ENCODE results near the gene FRMD4B.
A peak's percentile ranks its signal among the peaks of the same experiment; 100 is the strongest.

Gene FRMD4B

DNA sequence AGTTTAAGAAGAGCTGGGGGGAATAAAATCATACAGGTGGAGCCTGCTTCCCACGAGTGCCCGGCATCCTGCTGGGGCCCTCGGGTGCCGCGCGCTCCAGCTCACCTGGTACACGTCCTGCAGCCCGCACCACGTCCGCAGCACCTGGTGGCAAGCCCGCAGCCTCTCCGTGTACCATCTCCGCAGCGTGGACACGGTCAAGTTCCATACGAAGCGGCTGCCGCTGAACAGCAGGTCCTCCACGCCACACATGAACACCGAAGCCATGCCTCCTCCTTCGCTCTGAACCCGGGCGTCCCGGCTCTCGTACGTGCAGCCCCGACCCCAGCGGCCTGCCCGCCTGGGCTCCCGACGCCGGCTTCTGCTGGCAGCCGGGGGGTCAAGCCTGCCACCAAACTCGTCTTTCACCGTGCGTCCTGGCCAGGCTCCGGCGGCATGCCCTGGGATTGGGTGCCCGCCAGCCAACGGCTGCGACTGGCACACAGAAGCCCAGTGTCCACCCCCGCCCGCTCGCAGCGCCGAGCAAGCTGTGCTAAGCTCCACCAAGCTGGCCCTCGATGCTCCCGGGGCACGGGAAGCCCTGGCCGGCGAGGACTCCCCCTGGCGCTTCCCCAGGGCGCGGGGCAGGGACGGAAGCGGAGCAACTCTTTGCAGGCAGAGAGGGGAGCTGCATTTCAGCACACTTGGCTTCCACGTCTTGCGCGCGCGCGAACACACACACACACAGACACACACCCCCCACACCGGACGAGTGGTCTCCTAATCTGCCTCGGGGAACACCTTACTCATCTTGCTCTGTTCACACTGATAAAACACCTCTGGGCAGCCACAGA, at the start of gene FRMD4B:
FRMD4B (minus strand) TSS at position 366 of the 833 bp plus-strand sequence; CDS start at position 267, 99 bp downstream.
- H3K4me3 ChIP-seq (ENCODE audit: low read depth, low read length) = peak within 1 kb of the TSS; percentile 35

DNA sequence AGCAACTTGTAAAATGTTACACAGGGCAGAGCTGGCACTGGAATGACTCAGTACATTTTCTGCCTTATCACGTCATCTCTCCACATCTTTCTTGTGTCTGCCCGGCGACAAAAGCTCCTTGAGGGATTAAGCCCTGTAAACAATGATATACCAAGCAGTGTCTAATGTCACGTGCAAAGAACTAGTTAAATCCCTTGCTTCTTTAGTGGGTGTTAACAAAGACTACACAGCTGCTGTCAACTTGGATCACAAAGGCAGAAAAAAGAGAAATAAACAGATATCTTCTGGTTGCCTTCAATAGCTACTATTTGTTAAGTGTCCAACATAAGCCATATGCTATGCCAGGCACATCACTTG, 48.1 kb upstream of the FRMD4B start:
- no peak overlapping the region for H3K4me3 ChIP-seq (ENCODE audit: low read depth, low read length)

DNA sequence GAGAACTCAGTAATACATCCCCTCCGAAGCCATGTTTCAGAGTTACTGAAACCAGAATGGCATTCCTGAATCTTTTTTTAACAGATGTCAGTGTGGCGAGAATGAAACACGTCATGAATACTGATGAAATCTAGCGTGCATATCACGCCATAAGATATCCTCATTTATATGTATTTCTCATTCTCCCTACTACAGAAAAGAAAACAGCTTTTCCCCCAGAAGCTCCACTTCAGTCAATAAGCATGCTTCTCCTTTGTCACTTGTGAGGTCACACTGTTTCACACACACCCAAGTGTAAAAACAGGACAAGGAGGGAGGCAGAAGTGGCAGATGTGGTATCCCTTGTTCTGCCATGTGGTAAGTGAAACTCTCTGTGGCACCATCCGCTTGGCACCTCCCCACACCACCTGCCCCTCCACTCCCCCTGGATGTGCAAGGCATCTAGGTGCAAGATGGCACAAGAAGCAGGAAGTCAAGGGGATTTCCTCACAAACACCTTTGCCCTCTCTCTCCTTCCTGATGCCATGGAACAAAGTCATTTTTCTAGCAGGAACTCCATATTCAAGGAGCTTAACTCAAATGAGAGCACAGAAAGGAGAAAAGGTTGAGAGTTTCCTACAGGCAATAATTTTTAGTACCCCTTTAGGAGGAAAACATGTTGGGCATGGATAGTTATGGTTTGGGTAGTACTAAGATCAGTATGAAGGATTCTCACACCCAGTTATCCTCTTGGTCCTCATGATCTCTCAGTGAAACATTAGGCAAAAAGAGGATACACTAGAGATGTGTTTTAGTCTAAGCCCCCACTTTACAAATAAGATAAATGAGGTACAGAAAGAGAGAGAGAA, 47.5 kb upstream of the FRMD4B start:
- H3K4me3 ChIP-seq (ENCODE audit: low read depth, low read length) = no peak overlapping the region

DNA sequence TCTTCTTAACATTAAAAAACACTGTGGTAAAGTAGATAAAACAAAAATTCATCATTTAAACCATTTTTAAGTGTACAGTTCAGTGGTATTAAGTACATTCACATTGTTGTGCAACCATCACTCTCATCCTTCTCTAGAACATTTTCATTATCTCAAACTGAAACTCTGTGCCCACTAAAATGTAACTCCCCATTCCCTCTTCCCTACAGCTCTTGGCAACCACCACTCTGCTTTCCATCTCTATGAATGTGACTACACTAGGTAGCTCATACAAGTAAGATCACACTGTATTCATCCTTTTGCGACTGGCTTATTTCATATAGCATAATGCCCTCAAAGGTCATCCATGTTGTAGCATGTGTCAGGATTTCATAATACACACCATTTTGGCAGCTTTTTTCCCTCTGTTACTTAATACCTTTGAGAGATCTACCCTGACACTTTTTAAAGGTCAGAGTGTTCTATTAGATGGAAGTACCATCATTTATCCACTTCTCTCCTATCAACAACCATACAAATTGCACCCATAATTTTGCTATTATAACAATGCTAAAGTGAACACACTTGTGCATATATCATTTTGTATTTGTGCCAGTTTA, 42.9 kb upstream of the FRMD4B start:
- no peak overlapping the region for H3K4me3 ChIP-seq (ENCODE audit: low read depth, low read length)

DNA sequence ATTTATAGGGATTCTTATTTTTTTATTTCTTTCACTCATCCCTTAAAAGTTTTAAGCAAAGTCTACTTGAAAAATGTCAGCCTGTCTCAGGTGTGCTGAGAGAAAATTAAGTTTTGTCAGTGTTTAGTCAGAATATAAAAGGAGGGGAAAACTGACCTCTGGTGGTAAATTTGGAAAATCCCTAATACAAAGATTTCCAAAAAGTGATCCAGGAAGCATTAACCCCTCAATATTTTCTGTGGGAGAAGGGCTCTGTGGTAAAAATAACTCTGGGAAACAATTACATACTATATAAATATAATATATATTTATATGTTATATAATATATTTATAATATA, 41.0 kb upstream of the FRMD4B start:
- no peak overlapping the region for H3K4me3 ChIP-seq (ENCODE audit: low read depth, low read length)

DNA sequence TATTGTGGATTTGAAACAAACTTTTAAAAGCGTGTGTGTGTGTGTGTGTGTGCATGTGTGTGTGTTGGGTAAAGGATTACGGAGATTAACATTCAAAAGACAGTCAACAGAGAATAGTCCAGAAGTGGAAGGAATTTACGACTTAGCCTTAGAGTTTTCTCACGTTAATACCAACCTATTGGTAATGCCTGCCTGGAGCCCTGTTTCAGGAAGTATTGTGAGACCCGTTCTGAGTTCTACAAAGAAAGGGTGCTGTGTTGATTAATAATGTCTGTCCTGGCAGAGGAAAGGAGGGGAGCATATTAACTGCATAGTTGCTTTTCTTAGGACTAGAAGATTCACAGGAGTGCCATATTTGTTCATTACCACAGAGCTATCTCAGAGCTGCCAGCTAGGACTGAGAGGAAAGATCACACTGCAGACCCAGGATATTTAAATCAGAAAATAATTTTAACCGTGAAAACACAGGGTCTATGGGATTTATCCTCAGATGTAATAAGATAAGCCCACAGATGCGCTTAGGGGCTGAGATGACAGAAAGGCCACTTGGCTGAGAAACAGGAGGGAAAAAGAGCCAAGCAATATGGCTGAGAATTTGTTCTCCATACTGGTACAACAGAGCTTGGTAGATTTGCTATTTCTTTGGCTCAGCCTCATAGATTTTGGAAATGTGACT, 40.5 kb upstream of the FRMD4B start:
- H3K4me3 ChIP-seq (ENCODE audit: low read depth, low read length) = no peak overlapping the region

DNA sequence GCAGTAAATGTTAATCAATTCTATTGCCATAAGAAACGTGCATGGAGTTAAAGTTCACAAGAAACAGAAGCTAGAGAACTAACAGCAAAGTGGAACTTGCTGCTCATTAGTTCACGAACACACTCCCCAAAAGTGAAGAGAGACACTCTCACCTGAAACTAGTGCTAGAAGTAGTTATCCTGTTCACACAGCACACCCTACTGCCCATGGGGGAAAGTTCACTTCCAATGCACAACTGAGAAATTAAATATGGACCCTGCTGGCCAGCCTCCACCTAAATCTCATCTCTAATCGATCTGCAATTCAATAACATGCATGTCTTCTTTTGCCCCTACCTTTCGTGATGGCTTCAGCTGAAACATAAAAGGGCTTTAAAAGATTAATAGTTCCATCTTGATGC, 39.4 kb upstream of the FRMD4B start:
- H3K4me3 ChIP-seq (ENCODE audit: low read depth, low read length) = no peak overlapping the region

DNA sequence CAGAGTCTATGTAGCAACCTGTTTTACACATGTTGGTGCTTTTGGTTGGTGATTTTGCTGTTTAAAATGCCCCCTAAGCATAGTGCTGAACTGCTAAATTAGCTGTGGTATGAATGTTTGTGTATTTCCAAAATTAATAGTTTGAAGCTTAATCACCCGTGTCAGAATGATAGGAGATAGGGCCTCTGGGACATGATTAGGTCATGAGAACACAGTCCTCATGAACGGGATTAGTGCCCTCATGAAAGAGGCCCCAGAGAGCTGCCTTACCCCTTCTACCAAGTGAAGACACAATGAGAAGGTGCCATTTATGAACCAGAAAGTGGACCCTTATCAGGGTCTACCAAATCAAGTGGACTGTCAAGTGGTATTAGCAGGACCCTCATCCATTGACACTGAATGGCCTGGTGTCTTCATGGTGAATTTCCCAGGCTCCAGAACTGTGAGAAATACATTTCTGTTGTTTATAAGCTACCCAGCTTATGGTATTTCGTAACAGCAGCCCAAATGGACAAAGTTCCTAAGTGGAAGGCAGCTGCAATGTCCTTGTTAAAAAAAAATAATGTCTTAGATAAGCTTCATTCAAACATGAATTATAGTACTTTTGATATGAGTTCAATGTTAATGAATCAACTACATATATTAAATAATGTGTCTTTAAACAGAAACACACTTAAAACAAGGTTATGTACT, 37.7 kb upstream of the FRMD4B start:
- H3K4me3 ChIP-seq (ENCODE audit: low read depth, low read length) = no peak overlapping the region

DNA sequence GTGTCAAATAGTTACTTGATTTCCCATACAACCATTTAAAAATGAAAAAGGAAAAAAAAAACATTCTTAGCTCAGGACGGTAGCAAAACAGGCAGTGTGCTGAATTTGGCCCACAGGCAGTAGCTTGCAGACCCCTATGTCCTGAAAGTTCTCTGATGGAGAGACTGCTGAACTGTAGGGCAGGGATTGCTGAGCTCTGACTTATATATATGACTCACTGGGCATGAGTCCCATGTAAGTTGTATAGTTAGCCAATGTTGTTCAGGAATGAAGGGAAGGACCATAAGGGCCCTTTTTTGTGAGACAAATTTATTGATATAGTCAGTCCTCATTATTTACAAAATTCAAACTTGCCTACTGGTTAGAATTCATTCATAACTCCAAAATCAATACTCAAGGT, 36.9 kb upstream of the FRMD4B start:
- H3K4me3 ChIP-seq (ENCODE audit: low read depth, low read length) = no peak overlapping the region

DNA sequence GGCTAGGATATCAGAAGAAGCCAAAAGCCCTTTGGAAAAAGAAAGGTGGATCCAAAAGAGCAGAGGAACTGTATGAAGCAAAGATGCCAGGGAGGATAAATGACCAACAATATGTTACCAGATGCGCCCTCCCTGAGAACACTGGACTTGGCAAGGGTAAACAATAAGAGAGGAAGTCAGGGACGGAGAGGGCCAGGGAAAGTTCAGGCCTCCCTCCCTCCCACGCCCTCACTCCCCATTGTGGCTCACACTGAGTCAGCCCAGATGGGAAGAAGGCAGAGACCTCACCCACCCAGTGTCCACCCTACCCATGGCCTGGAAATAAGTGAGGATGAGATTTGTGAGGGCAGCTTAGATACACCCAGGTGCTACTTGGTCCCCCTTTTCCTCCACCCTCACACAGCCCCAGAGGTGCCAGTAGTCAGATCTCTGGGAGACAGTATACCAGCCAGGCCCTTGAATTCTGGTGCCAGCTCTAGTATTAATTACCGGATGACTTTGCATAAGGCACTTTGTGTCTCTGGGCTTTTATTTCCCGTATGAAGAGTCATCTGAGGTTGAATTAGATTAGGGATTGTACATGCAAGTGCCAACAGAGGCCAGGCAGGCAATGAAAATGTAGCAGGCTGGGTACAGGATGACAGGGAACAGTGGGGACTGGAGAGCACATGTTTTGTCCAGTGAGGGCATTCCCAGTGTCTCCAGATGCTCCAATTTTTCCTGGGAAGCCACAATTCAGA, 35.1 kb upstream of the FRMD4B start:
- H3K4me3 ChIP-seq (ENCODE audit: low read depth, low read length) = no peak overlapping the region

DNA sequence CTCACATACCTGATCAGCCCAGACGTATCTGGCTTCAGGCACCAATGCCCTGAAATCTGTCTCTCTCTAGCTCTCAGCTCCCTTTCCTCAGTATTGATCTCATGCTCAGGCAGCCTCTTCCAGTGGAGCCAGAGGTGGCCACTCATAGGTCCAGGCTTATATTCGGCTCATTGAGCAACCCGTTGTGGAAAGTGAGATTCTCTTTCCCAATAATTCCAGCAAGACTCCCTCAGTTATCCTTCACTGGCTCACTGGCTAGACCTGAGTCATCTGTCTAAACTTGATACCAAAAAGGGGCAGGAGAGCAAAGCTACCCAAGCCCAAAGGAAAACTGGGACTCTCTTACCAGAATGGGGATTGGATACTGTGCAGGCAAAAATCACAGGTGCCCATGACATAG, 33.4 kb upstream of the FRMD4B start:
- H3K4me3 ChIP-seq (ENCODE audit: low read depth, low read length) = no peak overlapping the region

DNA sequence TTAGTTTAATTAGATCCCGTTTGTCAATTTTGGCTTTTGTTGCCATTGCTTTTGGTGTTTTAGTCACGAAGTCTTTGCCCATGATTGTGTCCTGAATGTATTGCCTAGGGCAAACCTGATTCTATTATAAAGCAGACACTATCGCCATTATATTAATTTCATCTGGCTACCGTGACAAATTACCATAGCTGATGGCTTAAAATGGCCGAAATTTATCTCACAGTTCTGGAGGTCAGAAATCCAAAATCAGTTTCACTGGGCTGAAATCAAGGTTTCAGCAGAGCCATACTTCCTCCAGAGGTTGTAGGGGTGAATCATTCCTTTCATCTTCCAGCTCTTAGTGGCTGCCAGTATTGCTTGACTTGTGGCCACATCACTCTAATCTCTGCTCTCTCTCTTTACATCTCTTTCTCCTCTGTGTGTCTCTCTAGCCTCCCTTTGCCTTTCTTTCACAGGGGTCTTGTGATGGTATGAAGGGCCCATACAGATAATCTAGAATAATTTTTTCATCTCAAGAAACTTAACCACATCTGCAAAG, 31.7 kb upstream of the FRMD4B start:
- H3K4me3 ChIP-seq (ENCODE audit: low read depth, low read length) = no peak overlapping the region

DNA sequence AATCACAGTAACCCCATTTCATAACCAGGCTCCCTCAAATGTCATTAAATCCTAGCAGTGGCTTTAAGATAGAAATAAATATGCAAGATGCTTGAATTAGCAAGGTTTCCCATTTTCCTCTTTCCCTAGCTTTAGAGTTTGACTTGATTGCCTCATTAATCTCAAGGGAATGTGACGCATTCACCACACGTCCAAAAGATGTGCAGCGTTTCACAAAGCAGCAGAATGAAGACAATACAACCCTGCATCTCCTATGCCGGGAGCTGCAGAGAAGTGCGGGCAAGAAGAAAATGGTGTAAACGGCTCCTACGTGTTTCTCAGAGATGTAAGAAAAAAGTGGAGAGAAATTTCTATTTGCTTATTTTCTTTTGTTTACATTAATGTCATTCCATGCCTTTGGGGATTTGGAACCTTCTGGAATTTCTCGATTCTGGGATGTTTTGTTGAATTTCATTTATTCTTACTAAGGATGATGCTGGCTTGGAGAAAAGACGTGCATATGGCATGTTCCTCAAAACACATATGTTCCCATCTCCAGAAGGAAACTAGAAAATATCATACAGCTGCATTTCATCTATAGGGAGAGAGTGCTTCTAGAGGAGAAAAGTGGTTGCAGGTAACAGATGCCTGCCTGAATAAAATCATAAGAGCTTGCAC, 27.8 kb upstream of the FRMD4B start:
- H3K4me3 ChIP-seq (ENCODE audit: low read depth, low read length) = no peak overlapping the region

DNA sequence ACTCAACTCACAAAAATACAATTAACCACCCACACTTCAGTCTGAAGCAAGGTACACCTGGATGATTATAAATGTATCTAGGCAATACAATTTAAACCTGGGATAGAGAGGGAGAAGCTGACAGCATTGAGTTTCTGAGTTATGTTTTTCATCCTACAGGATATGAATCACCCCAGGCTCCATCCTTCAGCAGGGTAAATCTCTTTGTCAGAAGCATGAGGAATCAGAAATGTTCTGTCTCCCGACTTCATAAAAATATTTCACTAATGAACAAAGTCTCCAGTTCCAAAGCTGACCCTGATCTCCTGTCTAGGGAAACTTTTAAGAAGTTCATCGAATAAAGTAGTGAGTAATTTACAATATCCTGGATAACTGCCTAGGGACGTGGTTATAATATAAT, 25.5 kb upstream of the FRMD4B start:
- H3K4me3 ChIP-seq (ENCODE audit: low read depth, low read length) = no peak overlapping the region

DNA sequence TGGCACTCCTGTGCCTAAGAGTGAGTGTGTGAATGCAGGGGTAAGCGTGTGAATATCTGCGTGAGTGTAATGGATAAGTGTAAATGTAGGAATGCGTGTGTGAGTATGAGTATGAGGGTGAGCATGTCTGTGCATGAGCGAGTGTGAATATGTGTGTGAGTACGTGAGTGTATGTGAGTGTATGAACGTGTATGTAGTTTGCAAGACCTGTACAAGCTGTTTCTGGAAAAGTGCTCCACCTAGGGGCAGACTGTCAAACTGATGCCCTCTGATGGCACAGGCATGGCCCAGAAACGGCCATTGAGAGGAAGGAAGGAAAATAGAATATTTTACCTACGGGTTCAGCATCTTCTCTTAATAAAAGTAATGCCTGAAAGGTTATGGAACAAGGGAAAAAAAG, 24.4 kb upstream of the FRMD4B start:
- no peak overlapping the region for H3K4me3 ChIP-seq (ENCODE audit: low read depth, low read length)

DNA sequence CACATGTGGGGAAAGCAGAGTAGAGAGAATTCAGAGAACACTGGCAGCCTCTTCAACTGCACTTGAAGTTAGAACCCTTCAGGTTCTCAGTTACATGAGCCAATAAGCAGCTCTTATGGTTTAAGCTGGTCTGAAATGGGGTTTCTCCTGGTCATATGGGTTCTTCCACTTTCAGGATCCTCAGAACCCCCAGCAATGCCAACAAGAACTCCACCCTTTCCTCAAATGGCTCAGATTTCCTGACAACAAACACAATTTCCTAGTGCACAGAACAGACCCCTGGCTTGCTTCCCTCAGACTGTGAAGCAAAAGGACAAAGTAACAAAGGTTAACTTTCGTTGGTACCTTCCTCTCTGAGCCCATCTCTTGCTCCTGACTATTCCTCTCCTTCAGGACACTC, 23.9 kb upstream of the FRMD4B start:
- H3K4me3 ChIP-seq (ENCODE audit: low read depth, low read length) = no peak overlapping the region

DNA sequence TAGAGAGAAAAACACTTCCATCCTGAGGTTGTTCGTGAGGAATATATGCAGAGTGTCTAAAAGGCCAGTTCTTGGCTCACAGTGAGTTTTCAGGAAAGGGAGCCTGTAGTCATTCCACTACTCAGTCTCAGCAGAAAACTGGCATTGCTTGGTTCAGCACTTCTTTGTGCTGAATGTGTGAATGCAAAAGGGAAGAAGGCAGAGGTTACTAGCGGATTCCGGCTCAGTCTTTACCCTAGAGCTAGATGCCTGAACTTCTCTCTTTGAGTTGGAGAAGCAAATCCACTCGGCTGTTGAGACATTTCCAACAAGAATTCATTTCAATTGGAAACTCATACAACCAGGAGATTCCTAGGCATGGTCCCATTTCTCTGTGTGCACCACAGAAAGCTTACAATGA, 23.1 kb upstream of the FRMD4B start:
- H3K4me3 ChIP-seq (ENCODE audit: low read depth, low read length) = no peak overlapping the region

DNA sequence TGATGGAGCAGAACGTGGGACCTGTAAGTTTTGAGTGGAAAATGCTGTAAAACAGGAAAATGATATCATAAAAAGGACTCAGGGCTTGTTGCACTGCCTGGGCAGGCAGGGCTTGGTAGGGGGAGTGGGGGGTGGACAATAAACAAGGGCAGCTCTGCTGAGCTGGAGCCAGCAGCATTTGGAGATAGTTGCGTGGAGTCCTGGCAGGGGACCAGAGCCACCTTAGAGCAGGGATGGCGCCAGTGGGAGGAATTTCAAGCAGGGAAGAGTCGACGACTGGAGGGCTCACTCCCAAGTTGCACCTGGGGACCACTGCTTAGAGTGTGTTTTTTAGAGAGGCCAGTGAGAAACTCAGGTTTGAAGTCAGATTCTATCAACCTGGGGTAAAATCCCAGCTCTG, 22.7 kb upstream of the FRMD4B start:
- H3K4me3 ChIP-seq (ENCODE audit: low read depth, low read length) = no peak overlapping the region

DNA sequence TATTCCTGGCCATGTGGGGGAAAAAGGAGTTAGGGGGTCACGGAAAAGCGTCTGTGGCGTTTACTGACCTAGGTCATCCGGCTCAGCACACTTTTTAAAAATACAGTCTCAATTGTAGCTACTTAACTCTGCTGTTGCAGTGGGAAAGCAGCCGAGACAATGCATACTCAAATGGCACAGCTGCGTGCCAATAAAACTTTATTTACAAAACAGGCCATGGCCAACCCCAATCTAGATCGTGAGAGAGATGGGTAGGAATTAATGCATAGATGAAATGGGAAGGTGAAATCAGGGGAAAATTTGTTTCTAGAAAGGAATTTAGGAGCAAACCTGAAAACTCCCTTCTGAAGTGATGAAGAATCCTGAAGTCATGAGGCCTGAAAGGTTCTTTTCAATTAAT, 22.0 kb upstream of the FRMD4B start:
- no peak overlapping the region for H3K4me3 ChIP-seq (ENCODE audit: low read depth, low read length)
